ENCODE data around the gene PIEZO2. TPM values are rescaled to one million over a fixed set of nuclear protein-coding genes. Genes with fewer than 3 reads are reported as not detected.
"Not testable (repeated sequence)": the region's sequence is repeated elsewhere in the genome, so short reads cannot be mapped to it uniquely, and the experiment has no call there.

PIEZO2 gene
- total and polyA plus RNA-seq, 12 donors = 0.07 to 1.4 (median 0.25) TPM; not detected in 1

DNA sequence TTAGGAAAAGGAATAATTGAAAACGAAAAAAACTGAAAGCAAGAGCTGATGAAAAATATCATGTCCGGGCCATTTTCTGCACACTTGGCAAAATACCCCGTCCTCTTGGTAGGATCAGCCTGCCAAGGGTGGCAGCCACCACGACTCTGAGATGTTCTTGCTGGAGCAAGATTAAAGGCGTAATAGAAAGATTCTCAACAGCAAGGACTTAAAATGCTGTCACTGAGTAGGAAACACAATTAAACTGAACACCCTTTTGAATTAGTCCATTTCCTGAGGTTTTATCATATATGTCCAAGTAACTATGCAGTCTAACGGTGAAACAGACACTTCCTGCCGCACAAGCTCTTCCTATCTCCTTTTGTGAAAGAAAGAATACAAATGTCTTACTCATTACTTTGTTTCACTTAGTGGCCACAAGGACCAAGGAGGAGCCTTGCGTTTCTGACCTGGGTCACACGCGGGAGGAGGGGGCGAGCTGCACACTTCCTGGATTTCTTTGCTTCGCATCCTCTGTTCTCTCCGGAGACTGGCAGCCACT lies 222.7 kb downstream of the PIEZO2 start:
- 44 to 52% methylated on average over 13 of the region's 13 CpGs for WGBS, 2 donors
- no peaks in the 10 kb centered on the region for H3K9me3 ChIP-seq
- DNase-seq = peak in 1 of 2 donors; percentile 12
- intact Hi-C loops (cut with DNase I) = no loop called here
- H3K36me3 ChIP-seq = no peaks in the 10 kb centered on the region
- no peaks in the 10 kb centered on the region for H3K27me3 ChIP-seq
- TF ChIP-seq, protein P1, sequence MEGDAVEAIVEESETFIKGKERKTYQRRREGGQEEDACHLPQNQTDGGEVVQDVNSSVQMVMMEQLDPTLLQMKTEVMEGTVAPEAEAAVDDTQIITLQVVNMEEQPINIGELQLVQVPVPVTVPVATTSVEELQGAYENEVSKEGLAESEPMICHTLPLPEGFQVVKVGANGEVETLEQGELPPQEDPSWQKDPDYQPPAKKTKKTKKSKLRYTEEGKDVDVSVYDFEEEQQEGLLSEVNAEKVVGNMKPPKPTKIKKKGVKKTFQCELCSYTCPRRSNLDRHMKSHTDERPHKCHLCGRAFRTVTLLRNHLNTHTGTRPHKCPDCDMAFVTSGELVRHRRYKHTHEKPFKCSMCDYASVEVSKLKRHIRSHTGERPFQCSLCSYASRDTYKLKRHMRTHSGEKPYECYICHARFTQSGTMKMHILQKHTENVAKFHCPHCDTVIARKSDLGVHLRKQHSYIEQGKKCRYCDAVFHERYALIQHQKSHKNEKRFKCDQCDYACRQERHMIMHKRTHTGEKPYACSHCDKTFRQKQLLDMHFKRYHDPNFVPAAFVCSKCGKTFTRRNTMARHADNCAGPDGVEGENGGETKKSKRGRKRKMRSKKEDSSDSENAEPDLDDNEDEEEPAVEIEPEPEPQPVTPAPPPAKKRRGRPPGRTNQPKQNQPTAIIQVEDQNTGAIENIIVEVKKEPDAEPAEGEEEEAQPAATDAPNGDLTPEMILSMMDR (IDR thresholded peaks at IDR 0.05) = no peak
- H3K27ac ChIP-seq = peak overlapping the region in 7 of 10 donors; percentile 23 to 64 (median 55)
- peaks cover 0 to 20% (median 10%) of the 10 kb centered on the region in 9 donors for H3K4me1 ChIP-seq
- ATAC-seq = peak in 5 of 8 donors; percentile 30 to 52 (median 37)
- peak overlapping the region in 3 of 10 donors; percentile 13 to 23 (median 21) for H3K4me3 ChIP-seq

DNA sequence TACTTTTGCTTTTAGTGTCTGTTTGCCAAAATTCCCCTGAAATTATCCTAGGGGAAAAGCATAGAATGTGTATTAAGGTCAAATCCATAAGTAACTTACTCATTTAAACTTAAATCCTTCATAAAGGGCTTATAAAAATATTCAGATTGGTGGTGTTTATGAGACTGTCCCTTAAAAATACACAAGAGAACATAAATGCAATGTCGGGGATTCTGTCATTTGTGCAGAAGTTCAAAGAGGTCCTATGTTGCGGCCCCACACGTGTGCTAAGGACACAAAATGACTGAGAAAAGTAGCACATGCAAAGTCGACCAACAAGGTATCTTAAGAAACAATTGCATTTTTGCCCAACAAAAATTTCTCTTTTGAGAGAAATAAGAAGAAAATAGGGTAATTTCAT lies 225.1 kb downstream of the PIEZO2 start:
- no peaks in the 10 kb centered on the region for H3K27me3 ChIP-seq
- TF ChIP-seq, protein P1 (IDR thresholded peaks at IDR 0.05) = no peak
- no peak overlapping the region for H3K27ac ChIP-seq
- DNase-seq (no peak), ATAC-seq (no peak)
- intact Hi-C loops (cut with DNase I) = no loop called here
- no peak overlapping the region for H3K4me3 ChIP-seq
- H3K4me1 ChIP-seq = peaks cover 0 to 20% (median 10%) of the 10 kb centered on the region in 9 donors
- H3K36me3 ChIP-seq = no peaks in the 10 kb centered on the region
- WGBS, 2 donors = 92 to 95% methylated on average over 4 of the region's 4 CpGs
- H3K9me3 ChIP-seq = no peaks in the 10 kb centered on the region

DNA sequence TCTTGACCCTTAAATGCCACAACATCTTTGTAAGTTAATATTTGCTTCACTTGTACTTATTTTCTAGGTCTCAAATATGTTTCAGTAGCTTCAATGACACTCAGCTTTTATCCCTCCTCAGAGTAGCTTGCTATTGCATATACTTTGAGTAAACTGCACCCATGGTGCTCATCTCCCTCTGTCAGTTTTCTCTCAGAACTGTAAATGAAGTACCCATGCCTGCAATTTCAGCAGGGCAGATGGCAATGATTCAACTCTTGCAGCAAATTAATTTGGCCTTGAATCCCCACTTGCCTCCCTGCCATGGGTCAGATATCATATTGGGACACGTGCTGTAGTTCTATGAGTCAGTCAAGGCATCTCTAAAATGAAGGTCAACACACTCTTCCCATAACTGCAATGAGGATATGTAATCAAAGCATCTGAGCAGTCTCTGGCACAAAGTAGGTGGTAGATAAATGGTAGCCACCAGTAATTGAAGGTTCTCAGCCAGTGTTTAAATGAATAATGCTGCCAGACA lies 225.8 kb downstream of the PIEZO2 start:
- peaks cover 0 to 20% (median 10%) of the 10 kb centered on the region in 9 donors for H3K4me1 ChIP-seq
- no peak overlapping the region for H3K27ac ChIP-seq
- DNase-seq (no peak), ATAC-seq (no peak)
- 81 to 82% methylated on average over 1 of the region's 1 CpG for WGBS, 2 donors
- intact Hi-C loops (cut with DNase I) = no loop called here
- TF ChIP-seq, protein P1 (IDR thresholded peaks at IDR 0.05) = no peak
- H3K36me3 ChIP-seq = no peaks in the 10 kb centered on the region
- no peaks in the 10 kb centered on the region for H3K9me3 ChIP-seq
- no peak overlapping the region for H3K4me3 ChIP-seq
- no peaks in the 10 kb centered on the region for H3K27me3 ChIP-seq

DNA sequence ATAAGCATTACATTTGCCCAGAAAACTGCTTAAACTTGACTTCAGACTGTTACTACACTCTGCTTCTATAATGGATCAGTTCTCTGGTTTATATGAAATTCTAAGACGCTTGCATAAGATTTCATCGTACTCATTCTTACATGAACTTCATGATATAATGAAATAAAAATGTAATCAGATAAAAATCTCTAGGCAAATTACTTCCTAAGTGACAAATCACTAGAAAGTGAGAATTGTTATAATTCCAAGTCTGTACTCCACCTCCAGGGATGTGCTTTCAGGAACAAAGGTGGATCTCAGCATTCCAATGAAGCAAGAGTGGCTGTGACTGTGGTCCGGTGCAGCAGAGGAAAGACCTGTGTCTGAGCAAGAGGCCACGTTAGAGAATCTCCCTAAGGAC lies 226.2 kb downstream of the PIEZO2 start:
- intact Hi-C loops (cut with DNase I) = no loop called here
- WGBS, 2 donors = 68 to 72% methylated on average over 4 of the region's 4 CpGs

DNA sequence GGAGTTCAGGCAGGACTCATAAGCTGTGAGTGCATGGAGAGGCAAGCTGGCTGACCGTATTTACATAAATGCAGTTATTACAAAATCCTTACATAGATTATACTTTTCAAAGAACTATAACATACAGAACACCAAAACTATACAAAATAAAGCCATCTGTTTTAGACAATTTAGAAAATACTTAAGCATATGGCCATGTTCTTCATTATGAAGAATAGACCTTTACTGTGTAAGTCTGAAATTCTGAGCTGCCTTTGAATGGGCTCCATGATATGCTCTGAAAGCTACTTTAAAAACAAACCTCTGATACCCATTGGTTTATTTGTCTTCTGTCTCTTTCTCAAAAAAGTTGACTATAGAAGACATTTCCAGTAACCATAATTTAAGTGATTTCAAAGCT lies 226.7 kb downstream of the PIEZO2 start:
- H3K27ac ChIP-seq; H3K36me3 ChIP-seq; intact Hi-C loops (cut with DNase I); H3K27me3 ChIP-seq; DNase-seq; ATAC-seq; H3K4me3 ChIP-seq; H3K9me3 ChIP-seq: not testable (repeated sequence)
- WGBS, 2 donors = 98 to 100% methylated on average over 1 of the region's 1 CpG
- H3K4me1 ChIP-seq = peaks cover 0 to 19% (median 9%) of the 10 kb centered on the region in 9 donors

More for the DNA sequence above, 226.2 kb downstream of the PIEZO2 start:
- Histone ChIP-seq H3K27ac (no peak overlapping the region), H3K4me1 (peaks cover 0 to 19% (median 10%) of the 10 kb centered on the region in 9 donors), H3K36me3 (no peaks in the 10 kb centered on the region), H3K4me3 (no peak overlapping the region), H3K27me3 (no peaks in the 10 kb centered on the region), H3K9me3 (no peaks in the 10 kb centered on the region)
- ATAC-seq (no peak), DNase-seq (no peak)
- TF ChIP-seq, protein P1 (IDR thresholded peaks at IDR 0.05) = no peak

DNA sequence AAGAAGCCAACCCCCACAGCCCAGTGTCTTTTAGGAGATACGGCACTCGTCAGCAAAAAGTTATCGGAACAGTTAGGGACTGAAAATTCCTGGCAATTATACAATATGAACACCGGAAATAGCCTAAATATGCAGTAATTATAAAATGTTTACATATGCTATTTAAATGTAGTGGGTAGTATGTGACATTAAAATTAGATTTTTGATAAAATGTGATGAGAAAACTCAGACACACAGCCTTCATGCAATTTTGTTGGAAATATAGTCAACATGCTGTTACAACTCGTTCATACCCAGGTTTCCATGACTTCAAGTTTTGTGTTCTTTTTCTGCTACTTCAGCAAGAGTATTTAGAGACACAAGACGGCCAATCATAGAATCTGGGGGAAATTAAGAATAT lies 229.1 kb downstream of the PIEZO2 start:
- H3K27ac ChIP-seq; ATAC-seq; H3K36me3 ChIP-seq; intact Hi-C loops (cut with DNase I); H3K4me1 ChIP-seq; H3K4me3 ChIP-seq; H3K27me3 ChIP-seq; DNase-seq; H3K9me3 ChIP-seq: not testable (repeated sequence)
- WGBS, 2 donors = 76 to 82% methylated on average over 6 of the region's 6 CpGs
